Keratinocyte (primary cell): ENCODE data around the gene FGB. TPM values are rescaled to one million over a fixed set of nuclear protein-coding genes. Genes with fewer than 3 reads are reported as not detected.

Experiments used
- DNase-seq: peaks from one replicate; pipeline ENCODE4 v3.0.0-alpha.2; 2011; ENCODE audit warnings: low read depth, missing footprints, low spot score
- FAIRE-seq: peaks from 2 replicates; lab custom pipeline; 2011; peaks lifted over from hg19 to GRCh38; lab: Jason Lieb, UNC
- H2AFZ ChIP-seq: 2 replicates; pipeline ENCODE4 v1.6.0; 2012; ENCODE audit warnings: low read length, control low read depth, inconsistent platforms; ENCODE audit not compliant: control insufficient read depth
- H3K27ac ChIP-seq: 2 replicates; pipeline ENCODE4 v1.5.1; 2011; ENCODE audit warnings: low read length; ENCODE audit not compliant: control insufficient read depth, insufficient read depth
- H3K27me3 ChIP-seq: 3 replicates; pipeline ENCODE4 v1.6.0; 2011; ENCODE audit warnings: low read length; ENCODE audit not compliant: control insufficient read depth, insufficient read depth; ENCODE audit errors: extremely low read depth
- H3K36me3 ChIP-seq, 2 experiments: 2 replicates in 1 of 2; 3 replicates in 1 of 2; pipeline ENCODE4 v1.5.1; 2011; ENCODE audit warnings: low read length in 2 of 2, mild to moderate bottlenecking in 1 of 2; ENCODE audit not compliant: control insufficient read depth in 2 of 2, insufficient read depth in 2 of 2; ENCODE audit errors: extremely low read depth in 1 of 2
- H3K4me1 ChIP-seq: 3 replicates; pipeline ENCODE4 v1.5.1; 2011; ENCODE audit warnings: low read length; ENCODE audit not compliant: control insufficient read depth, insufficient read depth; ENCODE audit errors: extremely low read depth
- H3K4me2 ChIP-seq: 3 replicates; pipeline ENCODE4 v1.6.0; 2011; ENCODE audit warnings: low read depth, low read length; ENCODE audit not compliant: control insufficient read depth, insufficient read depth; ENCODE audit errors: extremely low read depth
- H3K4me3 ChIP-seq, 3 experiments: fragments of 200-600 bp in 1 of 3; sonication (generic) in 1 of 3; 2 replicates in 2 of 3; 3 replicates in 1 of 3; pipeline ENCODE4 v1.5.1; 2011 to 2016; ENCODE audit warnings: low read length in 3 of 3, mild to moderate bottlenecking in 3 of 3, control low read depth in 2 of 3, inconsistent platforms in 1 of 3, low read depth in 1 of 3, mixed read lengths in 1 of 3, mixed run types in 1 of 3, moderate library complexity in 1 of 3; ENCODE audit not compliant: control insufficient read depth in 2 of 3, insufficient read depth in 2 of 3; ENCODE audit errors: extremely low read depth in 1 of 3
- H3K79me2 ChIP-seq: 2 replicates; pipeline ENCODE4 v1.6.0; 2012; ENCODE audit warnings: low read length; ENCODE audit not compliant: control insufficient read depth, insufficient read depth
- H3K9ac ChIP-seq: 3 replicates; pipeline ENCODE4 v1.6.0; 2011; ENCODE audit warnings: low read length; ENCODE audit not compliant: control insufficient read depth, insufficient read depth; ENCODE audit errors: extremely low read depth
- H3K9me1 ChIP-seq: 3 replicates; pipeline ENCODE4 v1.6.0; 2011; ENCODE audit warnings: low read length; ENCODE audit not compliant: control insufficient read depth, insufficient read depth; ENCODE audit errors: extremely low read depth
- H3K9me3 ChIP-seq: 2 replicates; pipeline ENCODE4 v1.5.1; 2012; ENCODE audit warnings: low read depth, low read length; ENCODE audit not compliant: control insufficient read depth
- H4K20me1 ChIP-seq: 3 replicates; pipeline ENCODE4 v1.6.0; 2011; ENCODE audit warnings: low read length; ENCODE audit not compliant: control insufficient read depth, insufficient read depth; ENCODE audit errors: extremely low read depth
- CTCF ChIP-seq, 3 experiments: IDR thresholded peaks in 1 of 3; conservative IDR thresholded peaks in 1 of 3; optimal IDR thresholded peaks in 1 of 3; 2 replicates in 2 of 3; 3 replicates in 1 of 3; pipeline versions ENCODE3 to v1.5.1; 2011; ENCODE audit warnings: low read length in 3 of 3, mild to moderate bottlenecking in 3 of 3, moderate library complexity in 2 of 3, control low read depth in 1 of 3, inconsistent platforms in 1 of 3; ENCODE audit not compliant: insufficient read depth in 2 of 3; ENCODE audit errors: extremely low read depth in 1 of 3
- EZH2 ChIP-seq: IDR thresholded peaks from one replicate; pipeline ENCODE4 v1.6.1; 2012; ENCODE audit warnings: inconsistent platforms, mild to moderate bottlenecking, low read length, moderate library complexity
- dilution Hi-C: fragments of 300-500 bp; cut with MboI; formaldehyde crosslinking; loops from one replicate; pipeline ENCODE4 v1.7.0; 2020; ENCODE audit warnings: low sequenced_read_pairs; ENCODE audit not compliant: extremely low pct_ligation_motif_present
- polyA plus RNA-seq, 5 experiments: library from polyadenylated mRNA; depleted of rRNA in 3 of 5; stranded (reverse) in 3 of 5; stranded (forward) in 1 of 5; unstranded in 1 of 5; fragments of >200 nt; gene quantifications; 1 replicate in 1 of 5; 2 replicates in 3 of 5; 3 replicates in 1 of 5; pipeline versions ENCODE4 v1.2.1 to v1.2.3, GENCODE V29; 2011 to 2012; ENCODE audit warnings: missing spikeins in 2 of 5, low read depth in 1 of 5, low replicate concordance in 1 of 5

The FGB gene
- polyA plus RNA-seq, 1 donor (not counting 4 experiments of a cell fraction or from before 2014, with no cell fraction given) = not detected

- no peaks in the 10 kb centered on the region for H3K36me3 ChIP-seq
- H3K9ac ChIP-seq = no peak overlapping the region
- FAIRE-seq (no peak), DNase-seq (no peak)
- H3K27me3 ChIP-seq = no peaks in the 10 kb centered on the region
- H4K20me1 ChIP-seq = no peaks in the 10 kb centered on the region
- H3K4me3 ChIP-seq = no peak overlapping the region
- no peak overlapping the region for H3K4me2 ChIP-seq
- H3K9me1 ChIP-seq = no peaks in the 10 kb centered on the region
- H3K4me1 ChIP-seq = no peaks in the 10 kb centered on the region
- H2AFZ ChIP-seq = no peak overlapping the region
- H3K27ac ChIP-seq = no peak overlapping the region
- no peaks in the 10 kb centered on the region for H3K9me3 ChIP-seq
- dilution Hi-C loops = no loop called here
- TF ChIP-seq CTCF (optimal IDR thresholded peaks at IDR 0.05 in 1 of 3, IDR thresholded peaks at IDR 0.05 in 1 of 3, conservative IDR thresholded peaks at IDR 0.05 in 1 of 3; ENCODE audit: extremely low read depth in 1 of 3, insufficient read depth in 2 of 3, low read length in 3 of 3) (no peak), EZH2 (no peak)
- H3K79me2 ChIP-seq = no peaks in the 10 kb centered on the region
Measured at GRCh38 chr4:154521607-154522006, 41.2 kb upstream of the FGB start.

GRCh38 chr4:154526151-154526550 is 36.7 kb upstream of the FGB start:
- Histone ChIP-seq H3K4me2 (no peak overlapping the region), H3K4me1 (peaks cover 11% of the 10 kb centered on the region), H3K79me2 (no peaks in the 10 kb centered on the region), H3K9ac (no peak overlapping the region), H3K27me3 (no peaks in the 10 kb centered on the region), H3K4me3 (no peak overlapping the region), H4K20me1 (no peaks in the 10 kb centered on the region), H2AFZ (no peak overlapping the region), H3K9me3 (no peaks in the 10 kb centered on the region), H3K27ac (no peak overlapping the region), H3K36me3 (no peaks in the 10 kb centered on the region), H3K9me1 (no peaks in the 10 kb centered on the region)
- no peak for DNase-seq
- dilution Hi-C loops = no loop called here
- TF ChIP-seq EZH2 (no peak), CTCF (optimal IDR thresholded peaks at IDR 0.05 in 1 of 3, IDR thresholded peaks at IDR 0.05 in 1 of 3, conservative IDR thresholded peaks at IDR 0.05 in 1 of 3; ENCODE audit: extremely low read depth in 1 of 3, insufficient read depth in 2 of 3, low read length in 3 of 3) (no peak)
- no peak for FAIRE-seq
